Sigmoid colon (tissue), 7 donors: ENCODE results near the gene FOXK2. TPM values are rescaled to one million over a fixed set of nuclear protein-coding genes. Genes with fewer than 3 reads are reported as not detected.

ENCODE experiments used
- DNase-seq: peaks from one replicate; pipeline ENCODE4 v3.0.0-alpha.2; 2019
- H3K27ac ChIP-seq, 4 donors: fragments of 200-600 bp; sonication (generic); one replicate each; pipeline ENCODE4 v1.5.1; 2016 to 2019; ENCODE audit warnings: mild to moderate bottlenecking in 1 of 4
- H3K27me3 ChIP-seq, 3 donors: fragments of 200-600 bp; sonication (generic); one replicate each; pipeline ENCODE4 v1.5.1; 2019; ENCODE audit warnings: mild to moderate bottlenecking in 1 of 3
- H3K36me3 ChIP-seq, 4 donors: fragments of 200-600 bp; sonication (generic); one replicate each; pipeline ENCODE4 v1.5.1; 2016 to 2019
- H3K4me1 ChIP-seq, 4 donors: fragments of 200-600 bp; sonication (generic); one replicate each; pipeline ENCODE4 v1.5.1; 2017 to 2019
- H3K4me3 ChIP-seq, 4 donors: fragments of 200-600 bp; sonication (generic); one replicate each; pipeline ENCODE4 v1.5.1; 2017 to 2019; ENCODE audit warnings: mild to moderate bottlenecking in 2 of 4, moderate library complexity in 1 of 4
- H3K9me3 ChIP-seq, 4 donors: fragments of 200-600 bp in 3 of 4; sonication (generic) in 3 of 4; one replicate each; pipeline versions ENCODE4 v1.5.1 to v1.6.1; 2013 to 2019
- EP300 ChIP-seq, 4 donors: sonication (generic); formaldehyde crosslinking; IDR thresholded peaks; one replicate each; pipeline ENCODE4 v1.6.1; 2017; ENCODE audit warnings: antibody characterized with exemption in 4 of 4
- POLR2A ChIP-seq, 2 donors: fragments of 450-650 bp; IDR thresholded peaks; one replicate each; pipeline ENCODE4 v1.6.1; 2016; ENCODE audit warnings: antibody characterized with exemption in 2 of 2, mild to moderate bottlenecking in 2 of 2, moderate library complexity in 2 of 2
- POLR2AphosphoS5 ChIP-seq, 4 donors: sonication (generic); formaldehyde crosslinking; IDR thresholded peaks; one replicate each; pipeline ENCODE4 v1.6.1; 2017; ENCODE audit warnings: antibody characterized with exemption in 4 of 4
- WGBS, 2 donors: extraction: QIAGEN DNeasy Blood & Tissue Kit; methylation state at CpG; one replicate each; pipeline ENCODE4 v1.1.7; 2013; 5-methylcytosine and 5-hydroxymethylcytosine counted together
- intact Hi-C: fragments of 100-400 bp; cut with DNase I; formaldehyde crosslinking; loops from one replicate; pipeline ENCODE4 v1.15.1; 2023
- polyA plus RNA-seq, 3 donors: library from polyadenylated mRNA; stranded (reverse); fragments of 200-250 nt; gene quantifications; one replicate each; pipeline ENCODE4 v1.2.3, GENCODE V29; 2013
- total RNA-seq, 4 donors: library from RNA; depleted of rRNA; stranded (reverse); fragments of >200 nt; gene quantifications; one replicate each; pipeline ENCODE4 v1.1.0, GENCODE V29; 2016
- TF ChIP-seq, protein P1 (sequence below), 4 experiments: fragments of 450-650 bp in 3 of 4; fragments of 200-600 bp in 1 of 4; IDR thresholded peaks; one replicate each; pipeline ENCODE4 v1.5.1; 2016 to 2019; ENCODE audit warnings: antibody characterized with exemption in 4 of 4, mild to moderate bottlenecking in 3 of 4, moderate library complexity in 2 of 4
- donor health status: healthy with polysubstance abuse.
- donor health status: Bipolar disorder and iron deficiency.
- donor health status: healthy.

The FOXK2 gene
- total and polyA plus RNA-seq, 7 donors, result 10.2 to 56.8 (median 29.3) TPM

GRCh38 chr17:82596837-82597672, 77.5 kb downstream of the FOXK2 start:
- WGBS, 2 donors, result 91 to 93% methylated on average over 33 of the region's 33 CpGs
- no peak for DNase-seq
- intact Hi-C loops, result loop anchor here (10.0 kb wide), 1 partner anchor 262 kb away; the partner anchor contains the start of gene SECTM1
- H3K27ac ChIP-seq, result no peak overlapping the region
- peaks cover 12 to 68% (median 24%) of the 10 kb centered on the region in 4 donors for H3K36me3 ChIP-seq
- H3K27me3 ChIP-seq, result no peaks in the 10 kb centered on the region
- H3K4me3 ChIP-seq, result no peak overlapping the region
- no peaks in the 10 kb centered on the region for H3K9me3 ChIP-seq
- TF ChIP-seq POLR2AphosphoS5 (IDR thresholded peaks at IDR 0.05), result no peak
- TF ChIP-seq POLR2A (IDR thresholded peaks at IDR 0.05), result no peak
- TF ChIP-seq, protein P1, sequence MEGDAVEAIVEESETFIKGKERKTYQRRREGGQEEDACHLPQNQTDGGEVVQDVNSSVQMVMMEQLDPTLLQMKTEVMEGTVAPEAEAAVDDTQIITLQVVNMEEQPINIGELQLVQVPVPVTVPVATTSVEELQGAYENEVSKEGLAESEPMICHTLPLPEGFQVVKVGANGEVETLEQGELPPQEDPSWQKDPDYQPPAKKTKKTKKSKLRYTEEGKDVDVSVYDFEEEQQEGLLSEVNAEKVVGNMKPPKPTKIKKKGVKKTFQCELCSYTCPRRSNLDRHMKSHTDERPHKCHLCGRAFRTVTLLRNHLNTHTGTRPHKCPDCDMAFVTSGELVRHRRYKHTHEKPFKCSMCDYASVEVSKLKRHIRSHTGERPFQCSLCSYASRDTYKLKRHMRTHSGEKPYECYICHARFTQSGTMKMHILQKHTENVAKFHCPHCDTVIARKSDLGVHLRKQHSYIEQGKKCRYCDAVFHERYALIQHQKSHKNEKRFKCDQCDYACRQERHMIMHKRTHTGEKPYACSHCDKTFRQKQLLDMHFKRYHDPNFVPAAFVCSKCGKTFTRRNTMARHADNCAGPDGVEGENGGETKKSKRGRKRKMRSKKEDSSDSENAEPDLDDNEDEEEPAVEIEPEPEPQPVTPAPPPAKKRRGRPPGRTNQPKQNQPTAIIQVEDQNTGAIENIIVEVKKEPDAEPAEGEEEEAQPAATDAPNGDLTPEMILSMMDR (IDR thresholded peaks at IDR 0.05), result no peak
- TF ChIP-seq EP300 (IDR thresholded peaks at IDR 0.05), result no peak
- peaks cover 0 to 26% (median 21%) of the 10 kb centered on the region in 4 donors for H3K4me1 ChIP-seq

DNA sequence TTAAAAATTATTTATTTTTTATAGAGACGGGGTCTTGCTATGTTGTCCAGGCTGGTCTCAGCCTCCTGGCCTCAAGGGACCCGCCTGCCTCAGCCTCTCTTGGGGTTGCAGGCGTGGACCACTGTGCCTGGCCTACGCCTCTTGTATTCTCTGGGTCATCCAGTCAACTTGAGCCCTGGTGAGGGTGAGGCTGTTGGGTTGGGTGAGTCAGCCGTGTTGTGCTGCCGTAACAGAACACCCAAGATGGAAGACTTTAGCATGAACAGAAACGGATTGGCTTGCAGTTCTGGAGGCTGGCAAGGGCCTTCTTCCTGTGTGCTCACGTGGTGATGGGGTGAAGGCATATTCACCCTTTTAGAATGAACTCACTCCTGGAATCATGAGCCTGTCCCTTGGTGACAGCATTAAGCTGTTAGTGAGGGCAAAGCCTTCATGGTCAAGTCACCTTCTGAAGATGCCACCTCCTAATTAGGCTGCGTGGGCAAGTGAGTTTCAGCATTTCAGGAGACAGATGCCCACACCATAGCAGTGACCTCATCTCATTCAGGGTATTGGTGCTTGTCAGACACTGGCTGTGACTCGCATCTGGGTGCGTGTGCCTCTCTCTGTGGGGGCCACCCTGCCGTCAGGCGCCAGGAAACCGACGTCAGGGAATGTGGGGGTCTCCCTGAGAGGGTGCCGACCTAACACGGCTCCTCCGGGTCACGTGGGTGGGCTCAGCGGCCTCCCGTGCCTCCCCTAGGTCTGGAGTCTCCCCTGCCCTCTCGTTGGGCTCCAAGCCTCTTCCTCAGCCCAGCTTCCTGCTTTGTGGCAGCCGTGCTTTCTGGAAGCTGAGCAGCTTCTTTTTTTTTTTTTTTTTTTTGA, 79.0 kb downstream of the FOXK2 start:
- intact Hi-C loops, result loop anchor here (10.0 kb wide), 1 partner anchor 264 kb away; the partner anchor contains the start of gene SECTM1
- H3K36me3 ChIP-seq, result peaks cover 16 to 82% (median 34%) of the 10 kb centered on the region in 4 donors

GRCh38 chr17:82599674-82600661, 80.4 kb downstream of the FOXK2 start:
- TF ChIP-seq POLR2A (IDR thresholded peaks at IDR 0.05) (no peak), EP300 (IDR thresholded peaks at IDR 0.05) (no peak), POLR2AphosphoS5 (IDR thresholded peaks at IDR 0.05) (no peak)
- TF ChIP-seq, protein P1 (IDR thresholded peaks at IDR 0.05), result no peak
- DNase-seq, result no peak
- intact Hi-C loops, result loop anchor here (10.0 kb wide), 1 partner anchor 265 kb away; the partner anchor contains the start of gene SECTM1
- Histone ChIP-seq H3K4me1 (no peaks in the 10 kb centered on the region), H3K27me3 (no peaks in the 10 kb centered on the region), H3K9me3 (no peaks in the 10 kb centered on the region), H3K4me3 (no peak overlapping the region), H3K36me3 (peaks cover 21 to 96% (median 38%) of the 10 kb centered on the region in 4 donors), H3K27ac (no peak overlapping the region)
- 88 to 96% methylated on average over 26 of the region's 26 CpGs for WGBS, 2 donors

More for the DNA sequence above, 79.0 kb downstream of the FOXK2 start:
- WGBS, 2 donors, result 88 to 90% methylated on average over 23 of the region's 23 CpGs
- H3K4me3 ChIP-seq, result no peak overlapping the region
- peak; percentile 55 for DNase-seq
- no peaks in the 10 kb centered on the region for H3K27me3 ChIP-seq
- no peaks in the 10 kb centered on the region for H3K9me3 ChIP-seq
- TF ChIP-seq EP300 (IDR thresholded peaks at IDR 0.05), result no peak
- no peak for TF ChIP-seq POLR2AphosphoS5 (IDR thresholded peaks at IDR 0.05)
- TF ChIP-seq POLR2A (IDR thresholded peaks at IDR 0.05), result no peak
- TF ChIP-seq, protein P1 (IDR thresholded peaks at IDR 0.05), result no peak
- H3K27ac ChIP-seq, result no peak overlapping the region
- peaks cover 0 to 14% (median 8%) of the 10 kb centered on the region in 4 donors for H3K4me1 ChIP-seq
